ENCODE measurements around the gene CILP2.

Gene CILP2

DNA sequence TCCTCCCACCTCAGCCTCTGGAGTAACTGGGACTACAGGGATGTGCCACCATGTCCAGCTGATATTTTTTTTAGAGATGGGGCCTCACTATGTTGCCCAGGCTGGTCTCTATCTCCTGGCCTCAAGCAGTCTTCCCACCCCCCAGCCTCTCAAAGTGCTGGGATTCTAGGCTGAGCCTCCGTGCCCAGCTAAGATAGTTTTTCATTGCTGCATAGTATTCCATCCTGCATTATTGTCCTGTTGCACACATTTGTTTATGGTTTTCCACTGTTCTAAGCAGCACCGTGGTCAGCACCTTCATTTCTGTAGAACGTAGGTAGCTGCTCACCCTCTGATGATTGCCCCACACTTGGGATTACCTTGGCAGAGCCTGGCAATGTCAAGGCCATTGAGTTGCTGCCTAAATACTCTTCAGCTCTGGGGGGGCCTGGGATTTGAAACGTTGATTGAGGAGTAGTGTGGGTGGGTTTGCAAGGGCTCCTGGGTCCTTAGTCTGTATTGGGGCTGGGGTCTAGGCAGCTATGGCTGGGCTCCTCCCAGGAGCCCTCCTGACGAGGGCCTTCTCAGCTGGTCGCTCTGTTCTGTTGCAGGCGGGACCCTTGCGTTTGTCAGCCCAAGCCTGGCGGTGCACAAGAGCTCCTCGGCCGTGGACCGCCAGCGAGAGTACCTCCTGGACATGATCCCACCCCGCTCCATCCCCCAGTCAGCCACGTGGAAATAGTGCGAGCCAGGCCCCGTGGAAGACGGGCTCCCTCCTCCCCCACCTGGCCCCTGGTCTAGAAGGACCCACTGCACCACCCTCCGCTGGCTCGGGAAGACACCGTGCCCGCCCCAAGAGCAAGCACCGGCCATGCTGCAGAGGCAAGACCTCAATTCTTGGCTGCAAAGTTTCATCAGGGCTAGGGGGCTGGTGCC lies 33.1 kb upstream of the CILP2 start:
- no peak for DNase-seq

GRCh38 chr19:19505669-19506326 lies 32.3 kb upstream of the CILP2 start:
- DNase-seq = no peak

DNA sequence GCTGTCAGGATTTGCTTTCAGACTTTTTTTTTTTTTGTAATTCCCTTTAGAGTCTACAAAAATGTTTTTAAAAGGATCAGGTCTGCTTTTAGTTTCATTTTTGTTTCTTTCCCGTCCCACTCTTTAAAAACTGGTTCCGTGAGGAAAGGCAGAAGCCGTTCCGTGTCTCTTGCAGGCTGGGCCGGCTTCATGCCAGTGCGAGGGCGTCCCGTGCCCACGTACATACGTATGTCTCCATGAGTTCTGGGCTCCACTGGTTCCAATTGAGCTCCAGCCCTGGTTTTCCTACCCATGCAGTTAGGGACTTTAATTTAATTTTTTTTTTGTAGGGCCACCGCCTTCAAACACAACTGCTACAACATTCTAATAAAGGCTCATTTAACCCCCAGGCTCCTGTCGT lies 31.5 kb upstream of the CILP2 start:
- no peak for DNase-seq

DNA sequence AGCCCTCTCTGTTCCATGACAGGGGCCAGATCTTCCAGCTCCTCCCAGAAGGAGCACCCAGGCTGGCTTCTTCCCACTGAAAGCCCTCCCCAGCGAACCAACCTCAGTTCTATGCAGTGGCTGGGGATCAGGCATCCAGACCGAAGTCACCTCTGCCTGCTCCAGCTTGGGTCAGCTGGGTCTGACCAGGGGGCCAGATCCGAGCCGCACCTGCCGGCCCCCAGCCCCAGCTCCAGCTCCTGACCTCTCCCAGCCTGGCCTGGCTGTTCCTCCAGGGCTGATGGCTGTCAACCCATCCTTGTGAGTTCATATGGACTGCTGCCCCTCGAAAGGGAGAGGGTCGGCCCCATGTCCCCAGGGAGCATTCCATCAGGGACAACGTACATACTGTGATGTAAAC lies 30.7 kb upstream of the CILP2 start:
- no peak for DNase-seq

- no peak for DNase-seq
Measured at GRCh38 chr19:19508217-19508616, 29.8 kb upstream of the CILP2 start.

GRCh38 chr19:19510432-19510831 lies 27.6 kb upstream of the CILP2 start:
- no peak for DNase-seq

DNA sequence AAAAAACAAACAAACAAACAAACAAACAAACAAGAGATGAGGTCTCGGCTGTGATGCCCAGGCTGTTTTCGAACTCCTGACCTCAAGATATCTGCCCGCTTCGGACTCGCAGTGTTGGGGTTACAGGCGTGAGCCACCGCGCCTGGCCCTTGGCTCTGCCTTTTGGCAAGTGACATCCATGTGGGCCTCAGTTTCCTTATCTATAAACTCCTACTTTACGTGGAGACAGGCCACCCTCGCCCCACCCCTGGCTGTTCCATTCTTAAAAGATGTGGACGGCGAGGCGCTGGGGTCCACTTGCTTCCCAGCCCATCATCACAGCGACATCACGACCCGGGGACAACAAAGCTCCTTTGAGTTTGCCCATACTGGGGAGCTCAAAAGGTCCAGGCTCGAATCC lies 24.4 kb upstream of the CILP2 start:
- DNase-seq = no peak

GRCh38 chr19:19514215-19514657 lies 23.8 kb upstream of the CILP2 start:
- DNase-seq = no peak

GRCh38 chr19:19514881-19515641 lies 23.0 kb upstream of the CILP2 start, which contains the start of gene TSSK6:
TSS of gene TSSK6 (minus strand) at chr19:19515548. CDS start at chr19:19515427, 121 bp downstream.
- no peak for DNase-seq

DNA sequence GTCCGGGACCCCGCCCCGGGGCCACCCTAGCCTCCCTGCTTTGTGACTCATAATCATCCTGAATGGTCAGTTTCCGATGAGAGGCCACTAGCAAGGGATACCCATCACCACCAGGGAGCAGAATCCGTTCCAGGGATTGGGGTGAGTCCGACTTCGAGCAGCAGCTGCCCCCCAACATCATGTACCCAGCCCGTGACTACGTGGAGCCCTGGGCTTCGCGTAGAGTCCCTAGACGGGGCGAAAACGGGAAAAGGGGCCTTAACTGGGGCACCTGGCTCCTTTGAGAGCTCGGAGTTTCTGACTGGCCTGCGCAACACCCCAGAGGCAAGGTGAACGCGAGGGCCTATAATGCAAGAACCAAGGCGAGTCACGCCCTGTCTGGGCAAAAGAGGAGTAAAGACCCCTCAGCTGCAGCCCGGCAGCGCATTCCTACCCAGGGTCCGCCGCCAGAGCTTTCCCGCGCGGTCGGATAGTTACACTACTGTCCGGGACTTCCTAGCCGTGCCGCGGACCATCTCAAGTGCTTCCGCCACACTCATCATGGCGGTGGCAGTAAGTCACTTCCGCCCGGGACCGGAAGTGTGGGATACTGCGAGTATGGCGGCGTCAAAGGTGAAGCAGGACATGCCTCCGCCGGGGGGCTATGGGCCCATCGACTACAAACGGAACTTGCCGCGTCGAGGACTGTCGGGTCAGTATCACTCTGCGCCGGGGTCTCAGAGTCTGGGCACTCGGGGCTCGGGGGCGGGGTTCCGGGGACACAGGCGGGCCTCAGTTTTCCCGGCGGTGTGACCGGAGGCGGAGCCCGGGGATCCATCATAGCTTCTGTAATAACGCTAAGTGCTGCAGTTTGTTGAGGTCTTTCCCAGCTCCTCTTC lies 22.2 kb upstream of the CILP2 start, which contains the start of gene NDUFA13:
NDUFA13 (plus strand) TSS at position 584 of the 878 bp plus-strand sequence; CDS start at position 598, 14 bp downstream.
- peak; percentile 90 for DNase-seq

DNA sequence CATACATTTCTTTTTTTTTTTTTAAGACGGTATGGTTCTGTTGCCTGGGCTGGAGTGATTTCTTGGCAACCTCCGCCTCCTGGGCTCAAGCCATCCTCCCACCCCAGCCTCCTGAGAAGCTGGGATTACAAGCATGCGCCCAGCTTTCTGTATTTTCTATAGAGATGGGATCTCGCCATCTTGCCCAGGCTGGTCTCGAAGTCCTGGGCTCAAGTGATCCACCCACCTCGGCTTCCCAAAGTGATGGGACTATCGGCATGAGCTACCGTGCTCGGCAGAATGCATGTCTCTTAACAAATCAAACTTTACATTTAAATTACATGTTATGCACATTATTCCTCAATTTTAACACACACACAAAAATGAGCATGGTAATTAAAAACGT lies 20.8 kb upstream of the CILP2 start:
- DNase-seq = no peak

- no peak for DNase-seq
Measured at GRCh38 chr19:19520989-19521388, 17.1 kb upstream of the CILP2 start.

DNA sequence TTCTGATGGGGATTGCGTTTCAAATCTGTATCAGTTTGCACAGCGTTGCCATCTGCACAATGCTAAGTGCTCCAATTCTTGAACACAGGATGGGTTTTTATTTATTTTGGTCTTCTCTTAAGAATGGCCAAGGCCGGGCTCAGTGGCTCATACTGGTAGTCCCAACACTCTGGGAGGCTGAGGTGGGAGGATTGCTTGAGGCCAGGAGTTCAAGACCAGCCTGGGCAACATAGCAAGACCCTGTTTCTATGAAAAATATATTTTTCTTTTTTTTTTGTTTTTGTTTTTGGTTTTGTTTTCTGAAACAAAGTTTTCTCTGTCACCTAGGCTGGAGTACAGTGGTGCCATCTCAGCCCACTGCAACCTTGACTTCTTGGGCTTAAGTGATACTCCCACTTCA lies 14.9 kb upstream of the CILP2 start:
- no peak for DNase-seq

GRCh38 chr19:19524053-19524452 lies 14.0 kb upstream of the CILP2 start:
- DNase-seq = no peak

DNA sequence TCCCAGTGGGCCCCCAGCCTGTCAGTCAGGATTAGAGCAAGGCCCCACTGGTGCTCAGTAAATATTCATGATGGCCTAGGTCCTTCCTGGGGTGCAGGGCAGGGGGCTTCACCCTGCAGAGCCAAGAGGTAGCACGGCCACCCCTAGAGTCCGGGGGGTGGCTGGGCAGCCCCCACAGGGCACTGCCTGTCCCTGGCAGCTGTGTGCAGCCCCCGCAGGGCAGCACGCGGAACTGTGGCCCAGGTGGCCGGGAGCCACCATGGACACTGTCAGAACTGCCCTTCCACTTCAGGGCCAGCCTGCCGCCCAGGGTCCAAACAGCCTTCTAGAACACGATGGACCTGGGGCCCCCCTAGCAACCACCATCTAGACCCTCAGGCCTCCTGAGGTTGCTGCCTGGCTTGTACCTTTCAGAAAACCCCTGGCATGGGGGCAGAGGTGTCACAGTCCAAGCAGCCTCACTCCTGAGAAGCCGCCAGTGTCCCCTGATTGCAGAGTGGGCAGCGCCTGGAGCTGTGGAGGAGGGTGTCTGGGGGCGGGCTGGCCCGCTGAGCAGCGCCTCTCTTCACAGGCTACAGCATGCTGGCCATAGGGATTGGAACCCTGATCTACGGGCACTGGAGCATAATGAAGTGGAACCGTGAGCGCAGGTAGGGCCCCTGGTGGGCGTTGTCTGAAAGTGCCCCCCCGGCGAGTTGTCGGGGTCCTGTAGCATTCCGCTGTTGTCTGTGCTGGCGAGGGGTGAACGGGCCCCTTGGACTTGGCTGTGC lies 12.3 kb upstream of the CILP2 start:
- DNase-seq = no peak

DNA sequence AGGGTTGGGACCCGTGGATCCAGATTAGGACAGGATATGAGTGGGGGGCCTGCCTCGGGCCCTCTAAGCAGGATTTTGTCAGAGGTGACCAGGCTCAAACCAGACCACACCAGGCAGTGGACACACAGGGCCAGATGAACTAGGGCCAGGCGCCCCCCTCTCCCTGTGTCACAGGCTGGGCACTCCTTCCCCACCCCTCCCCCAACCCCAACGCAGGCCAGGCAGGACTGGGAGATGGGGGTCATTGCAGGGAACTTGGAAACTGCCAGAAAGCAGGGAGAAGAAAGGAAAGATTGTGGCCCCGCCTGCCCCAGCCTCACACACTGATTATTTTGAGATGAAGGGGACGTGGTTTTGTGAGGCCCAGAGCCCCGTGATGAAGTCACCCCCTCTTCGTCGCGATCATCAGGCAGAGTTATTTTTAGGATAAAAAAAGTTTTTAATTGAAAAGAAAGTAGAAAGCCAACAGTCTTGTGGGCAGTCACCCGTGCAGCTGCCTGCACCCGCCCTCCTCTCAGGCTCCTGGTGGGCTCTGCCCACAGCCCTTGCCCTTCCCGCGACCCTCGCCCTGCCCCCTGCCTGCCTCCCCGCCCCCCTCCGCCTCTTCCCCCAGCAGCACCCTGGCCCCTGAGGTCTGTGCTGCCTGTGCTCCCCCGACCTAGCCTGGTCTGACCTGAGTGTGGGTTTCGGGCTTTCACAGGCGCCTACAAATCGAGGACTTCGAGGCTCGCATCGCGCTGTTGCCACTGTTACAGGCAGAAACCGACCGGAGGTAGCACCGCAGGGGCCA lies 11.3 kb upstream of the CILP2 start:
- no peak for DNase-seq

DNA sequence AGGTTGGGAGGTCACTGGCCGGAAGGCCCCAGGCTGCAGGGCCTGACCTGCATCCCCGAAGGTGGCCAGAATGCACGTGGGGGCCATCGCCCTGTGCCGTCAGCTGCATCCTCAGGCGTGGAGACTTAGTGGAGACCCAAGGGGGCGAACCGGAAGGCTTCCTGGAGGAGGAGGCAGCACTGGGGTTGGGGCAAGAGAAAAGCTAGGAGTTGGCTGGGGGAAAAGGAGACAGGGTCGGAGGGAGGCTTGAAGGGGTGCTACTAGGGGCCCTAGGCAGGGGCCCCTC lies 10.8 kb upstream of the CILP2 start:
- DNase-seq = no peak

DNA sequence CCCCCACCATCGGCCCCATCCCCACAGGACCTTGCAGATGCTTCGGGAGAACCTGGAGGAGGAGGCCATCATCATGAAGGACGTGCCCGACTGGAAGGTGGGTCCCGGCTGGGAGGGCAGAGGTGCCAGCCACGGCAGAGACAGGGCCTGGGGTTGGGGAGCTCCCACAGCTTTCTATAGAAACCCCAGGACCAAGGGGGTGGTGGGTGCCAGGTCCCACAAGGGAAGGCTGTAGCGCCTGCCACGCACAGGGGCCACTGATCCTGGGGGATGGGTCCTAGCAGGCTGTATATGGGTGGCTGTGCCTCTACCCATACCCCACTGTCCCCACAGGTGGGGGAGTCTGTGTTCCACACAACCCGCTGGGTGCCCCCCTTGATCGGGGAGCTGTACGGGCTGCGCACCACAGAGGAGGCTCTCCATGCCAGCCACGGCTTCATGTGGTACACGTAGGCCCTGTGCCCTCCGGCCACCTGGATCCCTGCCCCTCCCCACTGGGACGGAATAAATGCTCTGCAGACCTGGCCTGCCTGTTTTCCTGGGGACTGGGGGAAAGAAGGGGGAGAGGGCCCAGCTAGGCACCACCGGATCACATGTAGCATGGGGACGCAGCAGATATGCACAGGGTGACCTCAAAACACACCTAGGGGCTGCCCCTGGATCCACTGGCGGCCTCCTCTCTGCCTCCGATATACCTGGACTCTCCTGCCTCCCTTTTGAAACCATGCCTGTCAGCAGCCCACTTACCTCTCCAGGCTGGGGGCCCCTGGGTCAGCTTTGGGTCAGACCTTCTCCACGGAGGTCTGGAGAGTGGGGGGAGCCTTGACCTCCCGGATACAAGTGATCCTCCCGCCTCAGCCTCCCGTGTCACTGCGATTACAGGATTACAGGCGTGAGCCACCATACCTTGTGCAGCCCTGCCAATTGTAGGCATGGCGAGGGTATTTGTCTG lies 10.1 kb upstream of the CILP2 start:
- DNase-seq = no peak

DNA sequence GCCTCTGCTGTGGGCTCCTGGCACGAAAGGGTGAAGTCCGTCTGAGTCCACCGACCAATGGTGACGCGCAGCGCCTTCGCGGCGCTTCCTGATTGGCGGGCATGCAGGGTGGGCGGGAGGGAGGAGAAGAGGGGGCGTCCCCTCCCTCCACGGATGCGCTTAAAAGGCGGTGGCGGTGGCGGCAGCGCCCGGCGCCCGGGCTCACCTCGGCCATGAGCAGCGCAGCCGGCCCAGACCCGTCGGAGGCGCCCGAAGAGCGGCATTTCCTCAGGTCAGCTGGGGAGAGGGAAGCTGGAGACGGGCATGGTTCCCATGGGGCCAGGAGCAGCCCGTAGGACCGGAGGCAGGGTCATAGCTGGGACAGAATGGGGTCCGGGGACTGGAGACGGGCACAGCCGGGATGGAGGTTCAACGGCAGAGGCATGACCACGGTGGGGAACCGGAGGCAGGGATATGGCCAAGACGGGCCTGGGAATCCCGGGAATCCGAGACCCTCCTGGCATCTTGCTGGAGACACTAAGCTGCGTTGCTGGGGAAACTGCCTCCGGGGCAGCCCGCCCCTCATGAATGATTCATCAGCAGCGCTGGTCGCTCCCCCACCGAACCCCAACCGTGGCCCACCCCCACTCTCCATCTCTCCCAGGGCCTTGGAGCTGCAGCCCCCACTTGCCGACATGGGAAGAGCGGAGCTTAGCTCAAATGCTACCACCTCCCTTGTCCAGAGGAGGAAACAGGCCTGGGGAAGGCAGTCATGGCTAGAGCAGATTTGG lies 9.2 kb upstream of the CILP2 start, which contains the start of gene YJEFN3:
YJEFN3 (plus strand) TSS at position 191 of the 770 bp plus-strand sequence; CDS start at position 213, 22 bp downstream.
- no peak for DNase-seq

All from DMS79 treated with DMSO at 0.1 percent for 48 hours (cell line).